ENCODE results near the gene TSTD1. TPM values are rescaled to one million over a fixed set of nuclear protein-coding genes. Genes with fewer than 3 reads are reported as not detected.
"Not testable (repeated sequence)": the region's sequence is repeated elsewhere in the genome, so short reads cannot be mapped to it uniquely, and the experiment has no call there.

TSTD1 gene
- total and polyA plus RNA-seq, 7 experiments from 2014 or later: 49.8 to 494 (median 75.8) TPM

DNA sequence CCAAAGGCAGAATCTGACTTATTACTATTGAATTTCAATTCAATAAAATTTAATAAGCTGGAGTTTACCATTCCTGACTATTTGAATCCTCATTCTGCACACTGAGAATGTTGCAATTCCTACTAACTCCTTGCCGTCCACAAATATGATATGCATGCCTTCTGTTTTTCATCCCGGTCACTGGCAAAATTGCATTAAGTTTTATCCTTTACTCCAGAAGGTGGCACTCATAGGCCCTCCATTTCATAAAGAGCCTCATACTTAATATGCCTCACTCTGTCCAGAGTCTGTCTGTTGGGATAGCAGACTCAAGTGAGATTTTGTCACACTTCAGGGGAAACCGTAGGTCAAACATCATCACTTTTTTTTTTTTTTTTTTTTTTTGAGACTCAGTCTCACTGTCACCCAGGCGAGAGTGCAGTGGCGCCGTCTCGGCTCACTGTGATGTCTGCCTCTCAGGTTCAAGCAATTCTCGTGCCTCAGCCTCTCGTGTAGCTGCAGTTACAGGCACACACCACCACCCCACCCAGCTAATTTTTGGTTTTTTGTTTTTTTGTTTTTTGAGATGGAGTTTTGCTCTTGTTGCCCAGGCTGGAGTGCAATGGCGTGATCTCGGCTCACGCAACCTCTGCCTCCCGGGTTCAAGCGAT lies 45.1 kb downstream of the TSTD1 start:
- Histone ChIP-seq H3K4me1 (ENCODE audit: control insufficient read depth in 2 of 2, insufficient read depth in 2 of 2, low read length in 2 of 2) (peaks cover 0 to 4% of the 10 kb centered on the region in 2 donors), H3K27ac (ENCODE audit: low read depth, low read length) (no peak overlapping the region), H3K4me3 (ENCODE audit: low read length) (no peak overlapping the region), H3K9me3 (ENCODE audit: control insufficient read depth in 2 of 3, low read length in 3 of 3) (no peaks in the 10 kb centered on the region), H3K36me3 (ENCODE audit: control insufficient read depth in 2 of 3, insufficient read depth in 3 of 3, low read length in 3 of 3) (peaks cover 0 to 6% (median 0%) of the 10 kb centered on the region in 3 experiments), H3K27me3 (ENCODE audit: control insufficient read depth in 2 of 2, insufficient read depth in 2 of 2, low read length in 2 of 2) (no peaks in the 10 kb centered on the region)
- Mint-ChIP-seq H3K27ac (no peak overlapping the region), H3K4me3 (no peak overlapping the region), H3K9me3 (peaks cover 0 to 3% (median 0%) of the 10 kb centered on the region in 11 donors), H3K4me1 (peaks cover 0 to 20% (median 12%) of the 10 kb centered on the region in 7 donors), H3K36me3 (peaks cover 0 to 11% (median 2%) of the 10 kb centered on the region in 5 donors), H3K27me3 (no peaks in the 10 kb centered on the region)
- intact Hi-C loops (cut with micrococcal nuclease): loop anchor here in 1 of 2 donors (5.0 kb wide), 1 partner anchor 144 kb away; no protein-coding TSS in a partner anchor
- ChIA-PET POLR2A (no interaction called here), CTCF (interaction anchor here (0.6 to 7.8 kb wide), 5 partner anchors 28 to 145 kb away, joined by 3 to 123 read pairs (median 3); partner anchors contain the start of gene KLHDC9)
- ATAC-seq (peak; percentile 33), DNase-seq (no peak)

DNA sequence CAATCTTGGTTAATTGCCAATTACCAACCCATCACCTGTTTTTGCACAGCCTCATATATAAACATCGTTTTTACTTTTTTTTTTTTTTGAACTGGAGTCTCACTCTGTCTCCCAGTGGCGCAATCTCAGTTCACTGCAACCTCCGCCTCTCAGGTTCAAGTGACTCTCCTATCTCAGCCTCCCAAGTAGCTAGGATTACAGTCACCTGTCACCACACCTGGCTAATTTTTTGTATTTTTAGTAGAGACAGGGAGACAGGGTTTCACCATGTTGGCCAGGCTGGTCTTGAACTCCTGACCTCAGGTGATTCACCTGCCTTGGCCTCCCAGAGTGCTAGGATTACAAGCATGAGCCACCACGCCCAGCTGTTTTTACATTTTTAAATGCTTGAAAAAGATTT lies 46.7 kb downstream of the TSTD1 start:
- H3K27me3 Mint-ChIP-seq; ATAC-seq; H3K9me3 Mint-ChIP-seq; H3K36me3 Mint-ChIP-seq; POLR2A ChIA-PET; DNase-seq; H3K27ac ChIP-seq (ENCODE audit: low read depth, low read length); H3K4me3 ChIP-seq (ENCODE audit: low read length); H3K4me1 ChIP-seq (ENCODE audit: control insufficient read depth in 2 of 2, insufficient read depth in 2 of 2, low read length in 2 of 2); H3K27ac Mint-ChIP-seq; H3K36me3 ChIP-seq (ENCODE audit: control insufficient read depth in 2 of 3, insufficient read depth in 3 of 3, low read length in 3 of 3); H3K4me3 Mint-ChIP-seq; H3K9me3 ChIP-seq (ENCODE audit: control insufficient read depth in 2 of 3, low read length in 3 of 3); H3K27me3 ChIP-seq (ENCODE audit: control insufficient read depth in 2 of 2, insufficient read depth in 2 of 2, low read length in 2 of 2): not testable (repeated sequence)
- intact Hi-C loops (cut with micrococcal nuclease): loop anchor here in 1 of 2 donors (5.0 kb wide), 1 partner anchor 145 kb away; no protein-coding TSS in a partner anchor
- H3K4me1 Mint-ChIP-seq: peaks cover 0 to 12% (median 4%) of the 10 kb centered on the region in 7 donors
- CTCF ChIA-PET: interaction anchor here (1.5 to 2.4 kb wide), 2 partner anchors 8 to 155 kb away, joined by 4 to 14 read pairs; no protein-coding TSS in a partner anchor

Other genes with a start within 250 kb of the TSTD1 start
- gene LY9, start 242.8 kb downstream of the TSTD1 start, total RNA-seq: 100 to 1,000 TPM in 4 of 5 experiments, 1 to 10 TPM in 1; 5.6 to 141 (median 105) TPM
- 100 to 1,000 TPM; 182 to 225 TPM for gene LY9, start 242.8 kb downstream of the TSTD1 start, polyA plus RNA-seq
- 10 to 100 TPM in 1 of 5 experiments, 1 to 10 TPM in 1, under 1 TPM in 3; 0.27 to 33.6 (median 0.46) TPM for gene CD244, start 176.1 kb downstream of the TSTD1 start, total RNA-seq
- gene CD244, start 176.1 kb downstream of the TSTD1 start, polyA plus RNA-seq: 1 to 10 TPM; 3.9 to 4.6 TPM
- gene ITLN1, start 153.8 kb downstream of the TSTD1 start, total RNA-seq: under 1 TPM in 1 of 5 experiments, not detected in 4; 0.88 TPM
- gene ITLN1, start 153.8 kb downstream of the TSTD1 start, polyA plus RNA-seq: not detected
- not detected for gene ITLN2, start 84.2 kb downstream of the TSTD1 start, total RNA-seq
- gene ITLN2, start 84.2 kb downstream of the TSTD1 start, polyA plus RNA-seq: not detected
- gene F11R, start 17.8 kb downstream of the TSTD1 start, total RNA-seq: 10 to 100 TPM; 11.3 to 23.7 (median 16.5) TPM
- gene F11R, start 17.8 kb downstream of the TSTD1 start, polyA plus RNA-seq: 10 to 100 TPM; 12.7 to 14.4 TPM
- gene USF1, start 7.0 kb upstream of the TSTD1 start, total RNA-seq: 100 to 1,000 TPM in 1 of 5 experiments, 10 to 100 TPM in 4; 71.6 to 115 (median 91.7) TPM
- gene USF1, start 7.0 kb upstream of the TSTD1 start, polyA plus RNA-seq: 1 to 10 TPM; 3.9 to 5.5 TPM
- gene ARHGAP30, start 30.9 kb upstream of the TSTD1 start, total RNA-seq: 100 to 1,000 TPM; 152 to 291 (median 235) TPM
- 100 to 1,000 TPM; 128 to 258 TPM for gene ARHGAP30, start 30.9 kb upstream of the TSTD1 start, polyA plus RNA-seq
- gene NECTIN4, start 50.6 kb upstream of the TSTD1 start, total RNA-seq: not detected
- not detected for gene NECTIN4, start 50.6 kb upstream of the TSTD1 start, polyA plus RNA-seq
- gene KLHDC9, start 59.4 kb upstream of the TSTD1 start, total RNA-seq: 1 to 10 TPM in 1 of 5 experiments, under 1 TPM in 1, not detected in 3; 0.40 to 1.1 TPM
- under 1 TPM in 1 of 2 donors, not detected in 1; 0.74 TPM for gene KLHDC9, start 59.4 kb upstream of the TSTD1 start, polyA plus RNA-seq
- 10 to 100 TPM; 32.0 to 67.9 (median 34.0) TPM for gene PFDN2, start 79.1 kb upstream of the TSTD1 start, total RNA-seq
- gene PFDN2, start 79.1 kb upstream of the TSTD1 start, polyA plus RNA-seq: 10 to 100 TPM; 66.6 to 84.0 TPM
- gene NIT1, start 79.1 kb upstream of the TSTD1 start, total RNA-seq: 10 to 100 TPM; 23.3 to 49.6 (median 41.8) TPM
- gene NIT1, start 79.1 kb upstream of the TSTD1 start, polyA plus RNA-seq: 10 to 100 TPM; 14.1 to 28.4 TPM
- gene DEDD, start 93.7 kb upstream of the TSTD1 start, total RNA-seq: 10 to 100 TPM; 34.3 to 43.0 (median 36.0) TPM
- 10 to 100 TPM; 34.0 to 48.7 TPM for gene DEDD, start 93.7 kb upstream of the TSTD1 start, polyA plus RNA-seq
- 100 to 1,000 TPM in 2 of 5 experiments, 10 to 100 TPM in 3; 83.7 to 116 (median 98.9) TPM for gene UFC1, start 115.0 kb upstream of the TSTD1 start, total RNA-seq
- 100 to 1,000 TPM; 129 to 132 TPM for gene UFC1, start 115.0 kb upstream of the TSTD1 start, polyA plus RNA-seq
- 10 to 100 TPM; 36.0 to 66.0 (median 38.6) TPM for gene USP21, start 120.5 kb upstream of the TSTD1 start, total RNA-seq
- 10 to 100 TPM; 15.2 to 35.0 TPM for gene USP21, start 120.5 kb upstream of the TSTD1 start, polyA plus RNA-seq
- 10 to 100 TPM; 39.7 to 76.2 (median 43.4) TPM for gene PPOX, start 127.5 kb upstream of the TSTD1 start, total RNA-seq
- 10 to 100 TPM; 20.1 to 22.9 TPM for gene PPOX, start 127.5 kb upstream of the TSTD1 start, polyA plus RNA-seq
- 10 to 100 TPM; 40.5 to 83.7 (median 54.3) TPM for gene B4GALT3, start 138.5 kb upstream of the TSTD1 start, total RNA-seq
- gene B4GALT3, start 138.5 kb upstream of the TSTD1 start, polyA plus RNA-seq: 10 to 100 TPM; 36.2 to 52.5 TPM
- gene ADAMTS4, start 160.1 kb upstream of the TSTD1 start, total RNA-seq: 1 to 10 TPM in 4 of 5 experiments, under 1 TPM in 1; 0.70 to 3.3 (median 1.6) TPM
- under 1 TPM; 0.21 to 0.38 TPM for gene ADAMTS4, start 160.1 kb upstream of the TSTD1 start, polyA plus RNA-seq
- 100 to 1,000 TPM in 2 of 5 experiments, 10 to 100 TPM in 3; 64.1 to 131 (median 85.3) TPM for gene NDUFS2, start 163.4 kb upstream of the TSTD1 start, total RNA-seq
- 100 to 1,000 TPM in 1 of 2 donors, 10 to 100 TPM in 1; 94.6 to 102 TPM for gene NDUFS2, start 163.4 kb upstream of the TSTD1 start, polyA plus RNA-seq
- gene FCER1G, start 176.3 kb upstream of the TSTD1 start, total RNA-seq: 100 to 1,000 TPM in 1 of 5 experiments, 10 to 100 TPM in 3, 1 to 10 TPM in 1; 2.6 to 171 (median 14.5) TPM
- gene FCER1G, start 176.3 kb upstream of the TSTD1 start, polyA plus RNA-seq: 1 to 10 TPM; 2.7 to 5.1 TPM
- gene APOA2, start 184.7 kb upstream of the TSTD1 start, total RNA-seq: not detected
- not detected for gene APOA2, start 184.7 kb upstream of the TSTD1 start, polyA plus RNA-seq
- 10 to 100 TPM in 4 of 5 experiments, 1 to 10 TPM in 1; 8.9 to 24.3 (median 11.8) TPM for gene TOMM40L, start 187.1 kb upstream of the TSTD1 start, total RNA-seq
- gene TOMM40L, start 187.1 kb upstream of the TSTD1 start, polyA plus RNA-seq: 1 to 10 TPM; 6.0 to 6.4 TPM
- gene NR1I3, start 199.2 kb upstream of the TSTD1 start, total RNA-seq: not detected
- not detected for gene NR1I3, start 199.2 kb upstream of the TSTD1 start, polyA plus RNA-seq
- gene PCP4L1, start 219.8 kb upstream of the TSTD1 start, total RNA-seq: not detected
- under 1 TPM in 1 of 2 donors, not detected in 1; 0.15 TPM for gene PCP4L1, start 219.8 kb upstream of the TSTD1 start, polyA plus RNA-seq

Data from naive thymus-derived CD4-positive, alpha-beta T cell (primary cell).